SK-N-SH (cell line): ENCODE results near the gene BEST2. TPM values are rescaled to one million over a fixed set of nuclear protein-coding genes. Genes with fewer than 3 reads are reported as not detected.

Source experiments
- CTCF ChIA-PET: fragments of 300-600, 350-600 bp; formaldehyde crosslinking; extraction: SDS; loops from one replicate; lab custom pipeline; 2021; lab: Yijun Ruan, JAX
- POLR2A ChIA-PET: fragments of 350-600 bp; sonication (Branson Sonifier 250); formaldehyde crosslinking; extraction: SDS; loops from one replicate; lab custom pipeline; 2020; ENCODE audit warnings: antibody characterized with exemption, inconsistent platforms; lab: Yijun Ruan, JAX
- DNase-seq: peaks from one replicate; pipeline ENCODE4 v3.0.0; 2012
- H2AFZ ChIP-seq: fragments of 200-600 bp; sonication (generic); 2 replicates; pipeline ENCODE4 v1.8.1; 2016; ENCODE audit warnings: antibody characterized with exemption, mild to moderate bottlenecking, low read depth
- H3F3A ChIP-seq: fragments of 200-600 bp; sonication (generic); replicated peaks from 2 replicates; pipeline ENCODE3; 2016; ENCODE audit warnings: antibody characterized with exemption, mild to moderate bottlenecking; ENCODE audit not compliant: insufficient read depth
- H3K27ac ChIP-seq, 2 experiments: fragments of 200-500 bp in 1 of 2; fragments of 200-600 bp in 1 of 2; sonication (Bioruptor generic) in 1 of 2; sonication (generic), shearing (Covaris generic) in 1 of 2; 2 replicates each; pipeline versions ENCODE4 v1.5.1 to v1.6.1; 2014 to 2016; ENCODE audit warnings: low read depth in 2 of 2, inconsistent platforms in 1 of 2, low read length in 1 of 2, mild to moderate bottlenecking in 1 of 2, mixed read lengths in 1 of 2
- H3K27me3 ChIP-seq: fragments of 200-600 bp; sonication (generic), shearing (Covaris generic); 2 replicates; pipeline ENCODE4 v1.6.1; 2016; ENCODE audit warnings: mixed run types; ENCODE audit not compliant: insufficient read depth
- H3K36me3 ChIP-seq, 2 experiments: fragments of 200-500 bp in 1 of 2; fragments of 200-600 bp in 1 of 2; sonication (Bioruptor generic) in 1 of 2; sonication (generic) in 1 of 2; replicated peaks in 1 of 2; 2 replicates each; pipeline versions ENCODE3 to v1.5.1; 2014 to 2016; ENCODE audit warnings: low read length in 1 of 2, mild to moderate bottlenecking in 1 of 2; ENCODE audit not compliant: insufficient read depth in 2 of 2, control insufficient read depth in 1 of 2
- H3K4me1 ChIP-seq, 2 experiments: fragments of 200-500 bp in 1 of 2; fragments of 200-600 bp in 1 of 2; sonication (Bioruptor generic) in 1 of 2; sonication (generic), shearing (Covaris generic) in 1 of 2; 2 replicates each; pipeline versions ENCODE4 v1.5.1 to v1.6.1; 2014 to 2016; ENCODE audit warnings: low read depth in 1 of 2, low read length in 1 of 2, mixed run types in 1 of 2; ENCODE audit not compliant: insufficient read depth in 2 of 2, control insufficient read depth in 1 of 2
- H3K4me2 ChIP-seq: fragments of 200-600 bp; sonication (generic), shearing (Covaris generic); 2 replicates; pipeline ENCODE4 v1.6.1; 2017; ENCODE audit warnings: mixed run types
- H3K4me3 ChIP-seq, 2 experiments: fragments of 200-500 bp in 1 of 2; fragments of 200-600 bp in 1 of 2; sonication (Bioruptor generic) in 1 of 2; sonication (generic), shearing (Covaris generic) in 1 of 2; 2 replicates each; pipeline versions ENCODE4 v1.5.1 to v1.8.1; 2014 to 2016; ENCODE audit warnings: low read depth in 2 of 2, inconsistent platforms in 1 of 2, low read length in 1 of 2, mild to moderate bottlenecking in 1 of 2, mixed read lengths in 1 of 2, moderate library complexity in 1 of 2
- H3K79me2 ChIP-seq: fragments of 200-600 bp; sonication (generic); 2 replicates; pipeline ENCODE4 v1.8.1; 2017; ENCODE audit warnings: mild to moderate bottlenecking; ENCODE audit not compliant: insufficient read depth
- H3K9ac ChIP-seq: fragments of 200-600 bp; sonication (generic); 2 replicates; pipeline ENCODE4 v1.6.1; 2017; ENCODE audit warnings: mixed run types
- H3K9me2 ChIP-seq: fragments of 200-600 bp; sonication (generic); 2 replicates; pipeline ENCODE4 v1.6.1; 2017; ENCODE audit warnings: mixed run types
- H3K9me3 ChIP-seq: fragments of 200-600 bp; sonication (generic); 2 replicates; pipeline ENCODE4 v1.6.1; 2017; ENCODE audit warnings: mixed run types, mild to moderate bottlenecking, moderate library complexity
- H4K20me1 ChIP-seq: fragments of 200-600 bp; sonication (generic); 2 replicates; pipeline ENCODE4 v1.6.1; 2017; ENCODE audit warnings: mild to moderate bottlenecking, mixed run types; ENCODE audit not compliant: insufficient read depth
- CHD2 ChIP-seq: fragments of 150-350 bp; IDR thresholded peaks from 2 replicates; pipeline ENCODE4 v1.6.1; 2018; ENCODE audit warnings: low read length; ENCODE audit not compliant: partially characterized antibody
- ELF1 ChIP-seq: IDR thresholded peaks from 2 replicates; pipeline ENCODE4 v1.4.0; 2012
- EP300 ChIP-seq, 2 experiments: IDR thresholded peaks; 2 replicates each; pipeline versions ENCODE4 v1.4.0 to v1.6.1; 2012; ENCODE audit warnings: borderline replicate concordance in 1 of 2, low read depth in 1 of 2, low read length in 1 of 2
- EZH2phosphoT487 ChIP-seq: fragments of 200-600 bp; sonication (generic); IDR thresholded peaks from 2 replicates; pipeline ENCODE4 v1.6.1; 2017; ENCODE audit warnings: low read depth, mixed run types, mild to moderate bottlenecking, antibody characterized with exemption, moderate library complexity, borderline replicate concordance
- FOXJ3 ChIP-seq: sonication (generic); formaldehyde crosslinking; IDR thresholded peaks from 2 replicates; pipeline ENCODE4 v1.5.1; 2020; ENCODE audit warnings: mild to moderate bottlenecking, missing genetic modification reagents
- FOXM1 ChIP-seq: IDR thresholded peaks from 2 replicates; pipeline ENCODE4 v1.4.0; 2012; ENCODE audit warnings: low read depth, mild to moderate bottlenecking
- GABPA ChIP-seq: IDR thresholded peaks from 2 replicates; pipeline ENCODE4 v1.4.0; 2012; ENCODE audit warnings: low read depth, mild to moderate bottlenecking
- GATA2 ChIP-seq: sonication (generic); formaldehyde crosslinking; IDR thresholded peaks from 2 replicates; pipeline ENCODE4 v1.5.0; 2020; ENCODE audit warnings: mild to moderate bottlenecking, missing genetic modification reagents
- JUND ChIP-seq: IDR thresholded peaks from 2 replicates; pipeline ENCODE4 v1.4.0; 2012
- MEF2A ChIP-seq: IDR thresholded peaks from 2 replicates; pipeline ENCODE4 v1.4.0; 2012; ENCODE audit warnings: low read depth, borderline replicate concordance
- NFIC ChIP-seq: IDR thresholded peaks from 2 replicates; pipeline ENCODE4 v1.4.0; 2012; ENCODE audit warnings: borderline replicate concordance
- RAD21 ChIP-seq: IDR thresholded peaks from 2 replicates; pipeline ENCODE4 v1.6.1; 2012; ENCODE audit warnings: mild to moderate bottlenecking, low read length
- RCOR1 ChIP-seq: fragments of 150-350 bp; IDR thresholded peaks from 2 replicates; pipeline ENCODE4 v1.6.1; 2017; ENCODE audit warnings: antibody characterized with exemption, low read length
- RFX5 ChIP-seq: IDR thresholded peaks from 2 replicates; pipeline ENCODE4 v1.6.1; 2012; ENCODE audit warnings: mild to moderate bottlenecking, improper control_type of control experiment, low read length
- SMC3 ChIP-seq: IDR thresholded peaks from 2 replicates; pipeline ENCODE4 v1.6.1; 2012; ENCODE audit warnings: low read depth, low read length, improper control_type of control experiment
- TAF1 ChIP-seq: IDR thresholded peaks from 2 replicates; pipeline ENCODE4 v1.6.1; 2012; ENCODE audit warnings: low read depth, mild to moderate bottlenecking, low read length, moderate library complexity, borderline replicate concordance
- YY1 ChIP-seq: IDR thresholded peaks from 2 replicates; pipeline ENCODE4 v1.4.0; 2012; ENCODE audit warnings: low read depth, mild to moderate bottlenecking
- WGBS: methylation state at CpG from one replicate; pipeline ENCODE4 v1.1.6; 2017; ENCODE audit warnings: low lambda C conversion rate; 5-methylcytosine and 5-hydroxymethylcytosine counted together
- polyA plus RNA-seq, 3 experiments: library from polyadenylated mRNA; depleted of rRNA; stranded (reverse); fragments of >200 nt; gene quantifications; 2 replicates each; pipeline ENCODE4 v1.2.3, GENCODE V29; 2012
- TF ChIP-seq, protein P1 (sequence below): IDR thresholded peaks from 2 replicates; pipeline ENCODE4 v1.6.1; 2012; ENCODE audit warnings: mild to moderate bottlenecking, low read depth, low read length, moderate library complexity
- TF ChIP-seq, protein P2 (sequence below): fragments of 200-600 bp; sonication (generic); IDR thresholded peaks from 2 replicates; pipeline ENCODE4 v1.6.1; 2017; ENCODE audit warnings: antibody characterized with exemption, mild to moderate bottlenecking, moderate library complexity
- TF ChIP-seq, protein P3 (sequence below): IDR thresholded peaks from 2 replicates; pipeline ENCODE4 v1.4.0; 2012; ENCODE audit warnings: low read depth
- TF ChIP-seq, protein P4 (sequence below): IDR thresholded peaks from 2 replicates; pipeline ENCODE4 v1.4.0; 2012; ENCODE audit warnings: low read depth, borderline replicate concordance
- TF ChIP-seq, protein P5 (sequence below): fragments of 150-350 bp; IDR thresholded peaks from 2 replicates; pipeline ENCODE4 v1.6.1; 2017; ENCODE audit warnings: antibody characterized with exemption, low read length, low read depth, borderline replicate concordance

BEST2 gene
- polyA plus RNA-seq, 1 of the 3 experiments (the other 2 are of a cell fraction) = not detected

DNA sequence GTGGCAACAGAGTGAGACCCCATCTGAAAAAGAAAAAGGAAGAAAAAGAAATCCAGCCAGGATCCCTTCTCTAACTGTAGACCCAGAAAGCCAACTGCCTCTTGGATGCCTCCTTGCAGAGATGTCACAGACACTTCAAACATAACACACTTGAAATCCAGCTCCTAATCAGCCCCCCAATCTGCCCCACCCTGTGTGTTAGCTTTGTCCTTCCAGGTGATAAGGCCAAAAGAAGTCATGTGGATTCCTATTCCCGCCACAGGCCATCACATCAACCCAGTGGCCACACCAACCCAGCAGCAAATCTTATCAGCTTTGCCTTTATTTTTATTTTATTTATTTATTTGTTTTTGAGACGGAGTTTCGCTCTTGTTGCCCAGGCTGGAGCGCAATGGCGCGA lies 8.1 kb downstream of the BEST2 start (continued):
- TF ChIP-seq, protein P1, sequence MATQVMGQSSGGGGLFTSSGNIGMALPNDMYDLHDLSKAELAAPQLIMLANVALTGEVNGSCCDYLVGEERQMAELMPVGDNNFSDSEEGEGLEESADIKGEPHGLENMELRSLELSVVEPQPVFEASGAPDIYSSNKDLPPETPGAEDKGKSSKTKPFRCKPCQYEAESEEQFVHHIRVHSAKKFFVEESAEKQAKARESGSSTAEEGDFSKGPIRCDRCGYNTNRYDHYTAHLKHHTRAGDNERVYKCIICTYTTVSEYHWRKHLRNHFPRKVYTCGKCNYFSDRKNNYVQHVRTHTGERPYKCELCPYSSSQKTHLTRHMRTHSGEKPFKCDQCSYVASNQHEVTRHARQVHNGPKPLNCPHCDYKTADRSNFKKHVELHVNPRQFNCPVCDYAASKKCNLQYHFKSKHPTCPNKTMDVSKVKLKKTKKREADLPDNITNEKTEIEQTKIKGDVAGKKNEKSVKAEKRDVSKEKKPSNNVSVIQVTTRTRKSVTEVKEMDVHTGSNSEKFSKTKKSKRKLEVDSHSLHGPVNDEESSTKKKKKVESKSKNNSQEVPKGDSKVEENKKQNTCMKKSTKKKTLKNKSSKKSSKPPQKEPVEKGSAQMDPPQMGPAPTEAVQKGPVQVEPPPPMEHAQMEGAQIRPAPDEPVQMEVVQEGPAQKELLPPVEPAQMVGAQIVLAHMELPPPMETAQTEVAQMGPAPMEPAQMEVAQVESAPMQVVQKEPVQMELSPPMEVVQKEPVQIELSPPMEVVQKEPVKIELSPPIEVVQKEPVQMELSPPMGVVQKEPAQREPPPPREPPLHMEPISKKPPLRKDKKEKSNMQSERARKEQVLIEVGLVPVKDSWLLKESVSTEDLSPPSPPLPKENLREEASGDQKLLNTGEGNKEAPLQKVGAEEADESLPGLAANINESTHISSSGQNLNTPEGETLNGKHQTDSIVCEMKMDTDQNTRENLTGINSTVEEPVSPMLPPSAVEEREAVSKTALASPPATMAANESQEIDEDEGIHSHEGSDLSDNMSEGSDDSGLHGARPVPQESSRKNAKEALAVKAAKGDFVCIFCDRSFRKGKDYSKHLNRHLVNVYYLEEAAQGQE = no peak
- no peak for TF ChIP-seq RCOR1
- TF ChIP-seq MEF2A = no peak
- TF ChIP-seq, all 33 proteins: peak for 0

DNA sequence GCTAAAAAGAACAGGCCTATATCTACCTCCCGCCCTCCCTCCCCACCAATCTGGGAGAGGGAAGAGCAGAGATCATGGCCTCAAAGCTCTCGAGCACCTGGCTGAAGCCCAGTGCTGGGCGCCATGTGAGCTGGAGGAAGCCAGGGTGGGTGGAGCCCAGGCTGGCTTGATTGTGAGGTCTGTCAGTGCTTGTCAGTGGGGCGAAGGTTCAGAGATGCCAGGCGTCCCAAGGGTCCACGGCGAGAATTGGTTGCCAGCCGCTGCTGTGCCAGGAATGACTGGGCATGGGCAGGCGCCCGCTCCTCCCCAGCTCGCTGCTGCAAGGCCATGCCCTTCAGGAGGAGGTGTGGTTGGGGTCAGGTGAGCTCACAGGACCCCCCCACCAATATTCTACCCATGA lies 11.5 kb downstream of the BEST2 start:
- H3K27me3 ChIP-seq = no peaks in the 10 kb centered on the region
- H3K4me3 ChIP-seq = no peak overlapping the region
- TF ChIP-seq CHD2 (no peak), NFIC (no peak), GABPA (no peak), EZH2phosphoT487 (no peak), GATA2 (CRISPR knock-in tag) (no peak), YY1 (no peak), EP300 (IDR thresholded peaks at IDR 0.05; ENCODE audit: borderline replicate concordance in 1 of 2, low read depth in 1 of 2, low read length in 1 of 2) (no peak), JUND (no peak), MEF2A (no peak), RAD21 (no peak), FOXJ3 (no peak), TAF1 (no peak), RFX5 (no peak), ELF1 (no peak), FOXM1 (no peak), SMC3 (no peak)
- TF ChIP-seq, protein P2, sequence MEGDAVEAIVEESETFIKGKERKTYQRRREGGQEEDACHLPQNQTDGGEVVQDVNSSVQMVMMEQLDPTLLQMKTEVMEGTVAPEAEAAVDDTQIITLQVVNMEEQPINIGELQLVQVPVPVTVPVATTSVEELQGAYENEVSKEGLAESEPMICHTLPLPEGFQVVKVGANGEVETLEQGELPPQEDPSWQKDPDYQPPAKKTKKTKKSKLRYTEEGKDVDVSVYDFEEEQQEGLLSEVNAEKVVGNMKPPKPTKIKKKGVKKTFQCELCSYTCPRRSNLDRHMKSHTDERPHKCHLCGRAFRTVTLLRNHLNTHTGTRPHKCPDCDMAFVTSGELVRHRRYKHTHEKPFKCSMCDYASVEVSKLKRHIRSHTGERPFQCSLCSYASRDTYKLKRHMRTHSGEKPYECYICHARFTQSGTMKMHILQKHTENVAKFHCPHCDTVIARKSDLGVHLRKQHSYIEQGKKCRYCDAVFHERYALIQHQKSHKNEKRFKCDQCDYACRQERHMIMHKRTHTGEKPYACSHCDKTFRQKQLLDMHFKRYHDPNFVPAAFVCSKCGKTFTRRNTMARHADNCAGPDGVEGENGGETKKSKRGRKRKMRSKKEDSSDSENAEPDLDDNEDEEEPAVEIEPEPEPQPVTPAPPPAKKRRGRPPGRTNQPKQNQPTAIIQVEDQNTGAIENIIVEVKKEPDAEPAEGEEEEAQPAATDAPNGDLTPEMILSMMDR = no peak
- TF ChIP-seq, protein P3, sequence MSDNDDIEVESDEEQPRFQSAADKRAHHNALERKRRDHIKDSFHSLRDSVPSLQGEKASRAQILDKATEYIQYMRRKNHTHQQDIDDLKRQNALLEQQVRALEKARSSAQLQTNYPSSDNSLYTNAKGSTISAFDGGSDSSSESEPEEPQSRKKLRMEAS = no peak
- TF ChIP-seq, protein P4, sequence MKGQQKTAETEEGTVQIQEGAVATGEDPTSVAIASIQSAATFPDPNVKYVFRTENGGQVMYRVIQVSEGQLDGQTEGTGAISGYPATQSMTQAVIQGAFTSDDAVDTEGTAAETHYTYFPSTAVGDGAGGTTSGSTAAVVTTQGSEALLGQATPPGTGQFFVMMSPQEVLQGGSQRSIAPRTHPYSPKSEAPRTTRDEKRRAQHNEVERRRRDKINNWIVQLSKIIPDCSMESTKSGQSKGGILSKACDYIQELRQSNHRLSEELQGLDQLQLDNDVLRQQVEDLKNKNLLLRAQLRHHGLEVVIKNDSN = no peak
- TF ChIP-seq, protein P5, sequence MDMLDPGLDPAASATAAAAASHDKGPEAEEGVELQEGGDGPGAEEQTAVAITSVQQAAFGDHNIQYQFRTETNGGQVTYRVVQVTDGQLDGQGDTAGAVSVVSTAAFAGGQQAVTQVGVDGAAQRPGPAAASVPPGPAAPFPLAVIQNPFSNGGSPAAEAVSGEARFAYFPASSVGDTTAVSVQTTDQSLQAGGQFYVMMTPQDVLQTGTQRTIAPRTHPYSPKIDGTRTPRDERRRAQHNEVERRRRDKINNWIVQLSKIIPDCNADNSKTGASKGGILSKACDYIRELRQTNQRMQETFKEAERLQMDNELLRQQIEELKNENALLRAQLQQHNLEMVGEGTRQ = no peak
- TF ChIP-seq, all 33 proteins: peak for 0
- ChIA-PET POLR2A (no interaction called here), CTCF (interaction anchor here (2.9 to 17.5 kb wide), 5 partner anchors 11 to 85 kb away, joined by 17 to 321 read pairs (median 55); partner anchors contain the start of genes BEST2, GET3, HOOK2 and JUNB)
- Histone ChIP-seq H3K9me2 (no peaks in the 10 kb centered on the region), H2AFZ (no peak overlapping the region), H3K9ac (no peak overlapping the region), H3K79me2 (no peaks in the 10 kb centered on the region), H3K4me1 (no peaks in the 10 kb centered on the region; a peak in 1 of 4 replicates), H4K20me1 (no peaks in the 10 kb centered on the region), H3K4me2 (no peak overlapping the region), H3F3A (peaks cover 11% of the 10 kb centered on the region), H3K27ac (no peak overlapping the region), H3K36me3 (peaks cover 4 to 11% of the 10 kb centered on the region in 2 experiments), H3K9me3 (no peaks in the 10 kb centered on the region)
- WGBS = 97% methylated on average over 4 of the region's 11 CpGs
- peak; percentile 11 for DNase-seq
